Skeletal muscle tissue (tissue), 4 donors: Measurements from ENCODE around the gene PHACTR2. TPM values are rescaled to one million over a fixed set of nuclear protein-coding genes. Genes with fewer than 3 reads are reported as not detected.

ENCODE experiments used
- H3K27ac ChIP-seq: one replicate; pipeline ENCODE4 v1.7.0; 2013; ENCODE audit warnings: mild to moderate bottlenecking, low read depth, low read length, inconsistent platforms
- H3K27me3 ChIP-seq, 3 donors: one replicate each; pipeline ENCODE4 v1.7.0; 2013; ENCODE audit warnings: low read length in 3 of 3; ENCODE audit not compliant: control insufficient read depth in 3 of 3, insufficient read depth in 3 of 3
- H3K36me3 ChIP-seq, 3 donors: one replicate each; pipeline ENCODE4 v1.7.0; 2013; ENCODE audit warnings: low read length in 3 of 3; ENCODE audit not compliant: control insufficient read depth in 3 of 3, insufficient read depth in 3 of 3
- H3K4me1 ChIP-seq, 3 donors: one replicate each; pipeline ENCODE4 v1.7.0; 2013; ENCODE audit warnings: low read length in 3 of 3, mild to moderate bottlenecking in 3 of 3; ENCODE audit not compliant: control insufficient read depth in 3 of 3, insufficient read depth in 3 of 3
- H3K4me3 ChIP-seq, 3 donors: one replicate each; pipeline ENCODE4 v1.7.0; 2013; ENCODE audit warnings: low read length in 3 of 3
- H3K9ac ChIP-seq, 3 donors: one replicate each; pipeline ENCODE4 v1.7.0; 2013; ENCODE audit warnings: low read length in 3 of 3, mild to moderate bottlenecking in 3 of 3, moderate library complexity in 2 of 3, low read depth in 1 of 3
- H3K9me3 ChIP-seq, 3 donors: one replicate each; pipeline ENCODE4 v1.7.0; 2013; ENCODE audit warnings: low read length in 3 of 3; ENCODE audit not compliant: control insufficient read depth in 3 of 3
- total RNA-seq: library from RNA; depleted of rRNA; stranded (reverse); fragments of >200 nt; gene quantifications from one replicate; pipeline ENCODE4 v1.2.3, GENCODE V29; 2014
- donor health status: Osteomylitis.

The PHACTR2 gene
- total RNA-seq, 1 donor from 2014 or later = 38.1 TPM

DNA sequence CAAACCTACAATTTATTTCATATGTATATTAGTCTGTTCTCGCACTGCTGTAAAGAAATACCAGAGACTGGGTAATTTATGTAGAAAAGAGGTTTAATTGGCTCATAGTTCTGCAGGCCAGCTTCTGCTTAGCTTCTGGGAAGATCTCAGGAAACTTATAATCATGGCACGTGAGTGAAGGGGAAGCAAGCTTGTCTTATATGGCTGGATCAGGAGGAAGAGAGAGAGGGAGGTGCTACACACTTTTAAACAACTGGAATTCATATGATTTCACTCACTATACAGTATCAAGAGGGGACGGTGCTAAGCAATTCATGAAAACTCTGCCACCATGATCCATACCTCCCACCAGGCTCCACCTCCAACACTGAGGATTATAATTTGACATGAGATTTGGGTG is 29.9 kb downstream of the PHACTR2 start:
- Histone ChIP-seq H3K9ac (no peak overlapping the region), H3K9me3 (peaks cover 0 to 3% (median 0%) of the 10 kb centered on the region in 3 donors), H3K4me1 (peaks cover 0 to 3% (median 0%) of the 10 kb centered on the region in 3 donors), H3K27me3 (no peaks in the 10 kb centered on the region), H3K36me3 (no peaks in the 10 kb centered on the region), H3K27ac (no peak overlapping the region), H3K4me3 (no peak overlapping the region)

DNA sequence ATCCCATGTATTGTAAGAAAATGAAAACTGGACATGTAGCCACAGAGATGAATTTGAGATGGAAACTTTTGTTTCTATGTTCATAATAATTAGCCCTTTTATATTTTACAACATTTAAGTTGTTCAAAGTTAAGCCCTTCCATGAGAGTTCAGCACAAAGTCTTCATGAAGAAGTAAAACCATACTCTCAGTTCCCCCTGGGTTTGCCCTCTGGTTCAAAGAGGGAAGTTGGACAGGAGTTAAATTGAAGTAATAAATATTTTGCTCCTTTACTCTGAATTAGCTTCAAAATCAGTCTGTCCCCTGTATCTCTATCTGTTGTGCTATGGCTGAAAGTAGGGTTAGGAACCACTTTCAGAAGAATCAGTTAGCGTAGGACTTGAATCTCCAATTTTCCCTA is 31.1 kb downstream of the PHACTR2 start:
- no peak overlapping the region for H3K9ac ChIP-seq
- peaks cover 0 to 3% (median 0%) of the 10 kb centered on the region in 3 donors for H3K4me1 ChIP-seq
- H3K27me3 ChIP-seq = no peaks in the 10 kb centered on the region
- H3K36me3 ChIP-seq = no peaks in the 10 kb centered on the region
- H3K9me3 ChIP-seq = peaks cover 0 to 3% (median 0%) of the 10 kb centered on the region in 3 donors
- H3K27ac ChIP-seq = no peak overlapping the region
- H3K4me3 ChIP-seq = no peak overlapping the region

DNA sequence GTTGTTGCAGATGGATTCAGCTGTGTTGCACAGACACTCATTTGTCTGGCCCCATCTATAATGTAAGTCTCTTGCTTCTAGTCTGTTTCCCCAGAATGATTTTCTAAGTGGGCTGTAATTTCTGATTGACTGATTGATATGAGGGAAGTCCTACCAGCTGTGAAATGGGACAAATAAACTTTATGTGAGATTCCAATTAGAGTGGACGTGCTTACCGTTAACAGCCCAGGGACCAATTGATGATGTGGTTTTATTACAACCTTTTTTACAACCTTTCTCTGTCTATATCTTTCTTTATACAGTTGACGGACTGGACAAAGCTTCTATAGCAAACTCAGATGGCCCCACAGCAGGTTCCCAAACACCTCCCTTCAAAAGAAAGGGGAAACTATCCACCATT is 33.9 kb downstream of the PHACTR2 start:
- Histone ChIP-seq H3K4me3 (no peak overlapping the region), H3K4me1 (peaks cover 0 to 3% (median 0%) of the 10 kb centered on the region in 3 donors), H3K9ac (no peak overlapping the region), H3K27me3 (no peaks in the 10 kb centered on the region), H3K27ac (no peak overlapping the region), H3K9me3 (peaks cover 0 to 3% (median 0%) of the 10 kb centered on the region in 3 donors), H3K36me3 (peaks cover 0 to 3% (median 0%) of the 10 kb centered on the region in 3 donors)

DNA sequence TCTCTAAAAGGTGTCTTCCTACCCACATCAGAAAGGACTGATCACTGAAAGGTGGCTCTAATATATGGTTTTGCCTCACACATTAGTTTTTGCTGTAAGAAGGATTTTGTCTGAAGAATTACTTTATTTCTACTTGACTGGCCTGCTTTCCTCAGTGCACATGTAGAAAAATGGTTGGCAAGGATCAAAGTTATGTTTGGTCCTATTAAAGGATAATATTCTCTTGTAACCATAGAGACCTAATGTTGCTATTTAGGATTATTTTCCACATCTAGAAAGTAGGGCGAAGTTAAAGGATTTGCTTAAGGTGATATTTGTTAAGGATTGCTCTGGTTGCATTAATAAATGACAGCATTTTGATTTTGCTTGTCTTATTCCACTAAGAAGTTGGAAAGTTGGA is 40.7 kb downstream of the PHACTR2 start:
- Histone ChIP-seq H3K27ac (no peak overlapping the region), H3K9ac (no peak overlapping the region), H3K36me3 (peaks cover 0 to 4% (median 0%) of the 10 kb centered on the region in 3 donors)

DNA sequence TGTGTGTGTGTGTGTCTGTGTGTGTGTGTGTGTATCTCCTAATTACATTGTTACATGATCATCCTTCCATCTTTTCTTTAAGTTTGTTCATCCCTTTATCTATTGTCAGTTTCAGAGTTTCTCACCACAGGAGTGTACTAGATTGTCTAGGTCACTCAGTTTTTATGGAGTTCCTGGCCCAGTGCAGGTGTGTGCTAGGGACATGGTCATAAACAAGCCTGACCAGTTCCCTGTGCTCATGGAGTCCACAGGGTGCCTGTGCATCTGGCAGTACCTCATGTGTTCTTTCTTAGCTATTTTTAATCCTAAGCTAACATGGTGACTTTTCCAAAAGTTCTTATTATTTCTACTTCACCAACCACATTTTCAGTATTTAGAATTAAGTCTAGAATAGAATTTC is 43.9 kb downstream of the PHACTR2 start:
- no peaks in the 10 kb centered on the region for H3K9me3 ChIP-seq
- peaks cover 0 to 3% (median 0%) of the 10 kb centered on the region in 3 donors for H3K36me3 ChIP-seq
- no peak overlapping the region for H3K9ac ChIP-seq
- no peak overlapping the region for H3K27ac ChIP-seq
- no peak overlapping the region for H3K4me3 ChIP-seq
- H3K27me3 ChIP-seq = no peaks in the 10 kb centered on the region
- no peaks in the 10 kb centered on the region for H3K4me1 ChIP-seq

More for the DNA sequence above, 40.7 kb downstream of the PHACTR2 start:
- Histone ChIP-seq H3K4me3 (no peak overlapping the region), H3K27me3 (no peaks in the 10 kb centered on the region), H3K9me3 (no peaks in the 10 kb centered on the region), H3K4me1 (no peaks in the 10 kb centered on the region)

DNA sequence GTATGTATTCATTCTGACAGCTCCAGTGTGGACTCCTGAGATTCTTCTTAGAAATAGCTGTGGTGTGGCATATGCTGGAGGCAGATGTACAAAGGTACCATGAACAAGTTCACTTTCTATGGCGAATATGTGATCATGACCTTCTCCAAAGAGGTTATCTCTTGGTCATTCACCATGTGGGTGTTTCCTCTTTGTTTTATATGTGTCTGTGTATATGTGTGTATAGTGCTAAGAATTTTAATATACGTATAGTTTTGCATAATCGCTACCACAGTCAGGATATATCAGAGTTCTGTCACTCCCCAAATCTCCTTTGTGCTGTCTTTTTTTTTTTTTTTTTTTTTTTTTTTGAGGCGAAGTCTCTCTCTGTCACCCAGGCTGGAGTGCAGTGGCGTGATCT is 47.1 kb downstream of the PHACTR2 start:
- H3K4me1 ChIP-seq = no peaks in the 10 kb centered on the region
- H3K27me3 ChIP-seq = no peaks in the 10 kb centered on the region
- H3K9me3 ChIP-seq = no peaks in the 10 kb centered on the region
- H3K27ac ChIP-seq = no peak overlapping the region
- H3K4me3 ChIP-seq = no peak overlapping the region
- H3K36me3 ChIP-seq = no peaks in the 10 kb centered on the region
- no peak overlapping the region for H3K9ac ChIP-seq

DNA sequence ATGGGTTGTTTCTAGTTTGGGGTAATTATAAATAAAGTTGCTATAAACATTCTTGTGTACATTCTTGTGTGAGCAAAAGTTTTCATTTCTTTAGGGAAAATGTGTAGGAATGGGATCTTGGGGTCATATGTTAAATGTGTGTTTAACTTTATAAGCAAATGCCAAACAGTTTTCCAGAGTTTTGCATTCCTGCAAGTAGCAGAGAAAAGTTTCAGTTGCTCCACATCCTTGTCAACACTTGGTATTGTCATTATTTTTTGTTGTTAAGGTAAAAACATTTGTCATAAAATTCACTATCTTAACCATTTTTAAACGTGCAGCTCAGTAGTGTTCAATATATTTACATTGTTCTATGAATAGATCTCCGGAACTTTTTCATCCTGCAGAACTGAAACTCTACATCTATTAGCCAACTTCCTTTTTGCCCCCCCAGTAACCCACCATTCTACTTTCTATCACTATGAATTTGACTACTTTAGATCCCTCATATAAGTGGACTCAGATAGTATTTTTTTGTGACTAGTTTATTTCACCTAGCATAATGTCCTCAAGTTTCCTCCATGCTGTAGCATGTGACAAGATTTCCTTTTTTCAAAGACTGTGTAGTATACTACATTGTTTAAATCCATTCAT is 48.4 kb downstream of the PHACTR2 start:
- Histone ChIP-seq H3K9ac (no peak overlapping the region), H3K9me3 (no peaks in the 10 kb centered on the region), H3K4me1 (no peaks in the 10 kb centered on the region), H3K4me3 (no peak overlapping the region), H3K27ac (no peak overlapping the region), H3K27me3 (no peaks in the 10 kb centered on the region), H3K36me3 (no peaks in the 10 kb centered on the region)

DNA sequence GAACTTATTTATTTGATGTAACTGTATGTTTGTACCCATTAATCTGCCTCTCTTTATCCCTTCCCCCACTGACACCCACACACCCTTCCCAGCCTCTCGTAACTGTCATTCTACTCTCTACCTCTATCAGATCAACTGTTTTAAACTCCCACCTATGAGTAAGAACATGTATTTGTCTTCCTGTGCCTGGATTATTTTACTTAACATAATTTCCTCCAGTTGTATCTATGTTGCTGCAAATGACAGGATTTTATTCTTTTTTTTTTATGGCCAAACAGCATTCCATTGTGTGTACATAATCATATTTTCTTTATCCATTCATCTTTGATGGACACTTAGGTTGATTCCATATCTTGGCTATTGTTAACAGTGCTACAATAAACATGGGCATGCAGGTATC is 49.3 kb downstream of the PHACTR2 start:
- Histone ChIP-seq H3K36me3 (no peaks in the 10 kb centered on the region), H3K4me3 (no peak overlapping the region), H3K27me3 (no peaks in the 10 kb centered on the region), H3K4me1 (no peaks in the 10 kb centered on the region), H3K27ac (no peak overlapping the region), H3K9ac (no peak overlapping the region), H3K9me3 (no peaks in the 10 kb centered on the region)

DNA sequence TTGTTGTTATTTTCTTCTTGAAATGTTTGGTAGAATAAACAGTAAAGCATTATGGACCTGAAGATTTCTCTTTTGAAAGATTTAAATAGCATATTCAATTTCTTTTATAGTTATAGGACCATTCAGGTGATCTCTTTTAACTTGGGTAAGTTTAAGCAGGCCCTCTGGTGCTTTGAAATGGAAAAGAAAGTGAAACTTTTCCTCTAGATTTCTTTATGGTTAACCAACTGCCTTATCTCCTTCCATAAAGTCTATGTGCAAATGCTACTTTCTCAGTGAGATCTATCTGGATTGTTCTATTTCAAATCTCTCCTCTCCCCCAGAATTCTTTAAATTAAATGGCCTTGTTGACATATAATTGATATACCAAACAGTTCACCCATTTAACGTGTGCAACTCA is 54.0 kb downstream of the PHACTR2 start:
- Histone ChIP-seq H3K27me3 (no peaks in the 10 kb centered on the region), H3K4me3 (no peak overlapping the region), H3K4me1 (no peaks in the 10 kb centered on the region), H3K9ac (no peak overlapping the region), H3K9me3 (no peaks in the 10 kb centered on the region), H3K27ac (no peak overlapping the region), H3K36me3 (no peaks in the 10 kb centered on the region)

DNA sequence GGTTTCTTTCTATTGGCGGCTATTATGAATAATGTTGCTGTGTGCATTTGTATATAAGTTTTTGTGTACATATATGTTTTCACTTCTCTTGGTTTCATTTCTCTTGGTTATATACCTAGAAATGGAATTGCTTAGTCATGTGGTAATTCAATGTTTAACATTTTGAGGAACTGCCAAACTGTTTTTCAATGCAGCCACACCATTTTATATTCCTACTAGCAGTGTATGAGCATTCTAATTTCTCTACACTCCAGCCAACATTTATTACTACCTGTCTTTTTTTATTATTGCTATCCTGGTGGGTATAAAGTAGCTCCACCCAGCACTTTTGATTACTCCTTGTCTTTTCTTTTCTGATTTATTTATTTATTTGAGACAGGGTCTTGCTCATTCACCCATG is 54.8 kb downstream of the PHACTR2 start:
- no peaks in the 10 kb centered on the region for H3K4me1 ChIP-seq
- H3K9ac ChIP-seq = no peak overlapping the region
- no peaks in the 10 kb centered on the region for H3K36me3 ChIP-seq
- H3K9me3 ChIP-seq = no peaks in the 10 kb centered on the region
- no peak overlapping the region for H3K27ac ChIP-seq
- no peaks in the 10 kb centered on the region for H3K27me3 ChIP-seq
- H3K4me3 ChIP-seq = no peak overlapping the region
